ENCODE data around the gene CIB4.
"Not testable (repeated sequence)": the region's sequence is repeated elsewhere in the genome, so short reads cannot be mapped to it uniquely, and the experiment has no call there.

Gene CIB4

DNA sequence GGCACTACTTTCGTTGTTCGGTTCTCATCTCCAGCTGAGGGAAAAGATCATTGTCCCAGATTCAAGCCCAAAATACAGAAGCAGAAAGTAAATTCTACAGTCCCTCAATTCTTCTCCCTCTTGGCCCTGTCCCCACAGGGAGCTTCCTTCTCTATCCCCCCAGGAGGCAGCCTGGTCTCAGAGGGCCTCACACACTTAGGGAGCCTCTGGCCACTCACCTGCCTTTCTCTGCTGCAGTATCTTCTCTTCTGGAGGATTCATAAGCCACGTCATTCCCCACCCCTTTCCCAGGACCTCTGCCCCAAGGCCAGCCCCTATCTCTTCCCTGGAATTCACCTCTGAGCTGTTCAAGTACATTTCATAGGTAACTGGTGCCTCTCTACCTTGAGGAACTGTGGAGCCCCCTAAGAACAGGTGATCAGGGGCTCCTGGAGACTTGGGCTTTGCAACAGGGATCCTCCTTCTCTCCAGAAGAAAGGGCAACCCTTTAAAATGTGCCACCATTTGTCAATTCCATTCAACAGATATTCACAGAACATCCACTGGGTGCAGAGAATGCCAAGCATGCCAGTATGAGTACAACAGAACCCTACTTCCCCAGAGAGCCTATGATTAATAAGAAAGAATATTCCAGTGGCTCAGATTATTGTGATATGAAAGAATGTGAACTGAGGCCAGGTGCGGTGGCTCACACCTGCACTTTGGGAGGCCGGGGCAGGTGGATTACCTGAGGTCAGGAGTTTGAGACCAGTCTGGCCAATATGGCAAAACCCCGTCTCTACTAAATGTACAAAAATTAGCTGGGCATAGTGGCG lies 72.9 kb downstream of the CIB4 start:
- peaks cover 6% of the 10 kb centered on the region for H3K4me1 ChIP-seq (ENCODE audit: control insufficient read depth, insufficient read depth, low read length)
- H3K36me3 ChIP-seq (ENCODE audit: control insufficient read depth in 2 of 2, insufficient read depth in 2 of 2, low read length in 2 of 2): no peaks in the 10 kb centered on the region
- peaks cover 8 to 14% of the 10 kb centered on the region in 2 donors for H3K27me3 ChIP-seq (ENCODE audit: control insufficient read depth in 1 of 2, insufficient read depth in 2 of 2, low read length in 2 of 2)

GRCh38 chr2:26567534-26567933 lies 73.6 kb downstream of the CIB4 start:
- no peaks in the 10 kb centered on the region for H3K9me3 ChIP-seq (ENCODE audit: control insufficient read depth in 2 of 2, low read length in 2 of 2)
- no peak overlapping the region for H3K27ac ChIP-seq (ENCODE audit: low read length)
- no peaks in the 10 kb centered on the region for H3K36me3 ChIP-seq (ENCODE audit: control insufficient read depth in 2 of 2, insufficient read depth in 2 of 2, low read length in 2 of 2)
- peaks cover 14% of the 10 kb centered on the region for H3K4me1 ChIP-seq (ENCODE audit: control insufficient read depth, insufficient read depth, low read length)
- H3K9ac ChIP-seq (ENCODE audit: low read length in 2 of 2): no peak overlapping the region
- H3K27me3 ChIP-seq (ENCODE audit: control insufficient read depth in 1 of 2, insufficient read depth in 2 of 2, low read length in 2 of 2): peaks cover 8 to 14% of the 10 kb centered on the region in 2 donors
- no peak overlapping the region for H3K4me3 ChIP-seq (ENCODE audit: low read length in 2 of 2)

More for the DNA sequence above, 72.9 kb downstream of the CIB4 start:
- H3K9ac ChIP-seq (ENCODE audit: low read length in 2 of 2): no peak overlapping the region
- no peak overlapping the region for H3K27ac ChIP-seq (ENCODE audit: low read length)
- no peak overlapping the region for H3K4me3 ChIP-seq (ENCODE audit: low read length in 2 of 2)
- no peaks in the 10 kb centered on the region for H3K9me3 ChIP-seq (ENCODE audit: control insufficient read depth in 2 of 2, low read length in 2 of 2)

DNA sequence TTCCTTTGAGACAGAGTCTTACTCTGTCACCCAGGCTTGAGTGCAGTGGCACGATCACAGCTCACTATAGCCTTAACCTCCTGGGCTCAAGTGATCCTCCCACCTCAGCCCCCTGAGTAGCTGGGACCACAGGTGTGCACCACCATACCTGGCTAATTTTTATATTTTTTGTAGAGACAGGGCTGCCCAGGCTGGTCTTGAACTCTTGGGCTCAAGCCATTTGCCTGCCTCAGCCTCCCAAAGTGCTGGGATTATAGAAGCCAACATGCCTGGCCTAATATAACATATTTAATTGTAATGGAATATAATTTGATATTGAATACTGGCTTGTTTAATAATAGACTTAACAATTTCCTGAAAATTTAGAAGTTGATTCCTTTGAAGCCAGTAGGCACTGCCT lies 74.4 kb downstream of the CIB4 start:
- peaks cover 8 to 14% of the 10 kb centered on the region in 2 donors for H3K27me3 ChIP-seq (ENCODE audit: control insufficient read depth in 1 of 2, insufficient read depth in 2 of 2, low read length in 2 of 2)
- not testable (repeated sequence) for H3K27ac ChIP-seq (ENCODE audit: low read length); H3K36me3 ChIP-seq (ENCODE audit: control insufficient read depth in 2 of 2, insufficient read depth in 2 of 2, low read length in 2 of 2); H3K9me3 ChIP-seq (ENCODE audit: control insufficient read depth in 2 of 2, low read length in 2 of 2); H3K4me3 ChIP-seq (ENCODE audit: low read length in 2 of 2); H3K9ac ChIP-seq (ENCODE audit: low read length in 2 of 2)
- peaks cover 19% of the 10 kb centered on the region for H3K4me1 ChIP-seq (ENCODE audit: control insufficient read depth, insufficient read depth, low read length)

DNA sequence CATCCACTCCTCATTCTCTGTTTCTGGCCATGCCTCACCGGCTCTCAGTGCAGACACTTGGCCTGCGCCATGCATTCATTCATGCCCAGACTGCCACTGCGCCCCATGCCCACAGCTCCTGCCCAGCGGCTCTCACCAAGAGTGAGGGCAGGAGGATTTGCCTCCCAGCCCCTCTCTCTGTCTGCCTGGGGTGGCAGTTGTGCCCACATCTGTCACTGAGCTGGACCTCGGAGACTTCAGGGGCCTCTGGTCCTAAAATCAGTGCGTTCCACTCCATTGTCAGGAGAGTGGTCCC lies 75.1 kb downstream of the CIB4 start:
- Histone ChIP-seq H3K9ac (ENCODE audit: low read length in 2 of 2) (no peak overlapping the region), H3K4me3 (ENCODE audit: low read length in 2 of 2) (no peak overlapping the region), H3K4me1 (ENCODE audit: control insufficient read depth, insufficient read depth, low read length) (peaks cover 19% of the 10 kb centered on the region), H3K9me3 (ENCODE audit: control insufficient read depth in 2 of 2, low read length in 2 of 2) (no peaks in the 10 kb centered on the region), H3K27me3 (ENCODE audit: control insufficient read depth in 1 of 2, insufficient read depth in 2 of 2, low read length in 2 of 2) (peaks cover 8 to 17% of the 10 kb centered on the region in 2 donors), H3K36me3 (ENCODE audit: control insufficient read depth in 2 of 2, insufficient read depth in 2 of 2, low read length in 2 of 2) (no peaks in the 10 kb centered on the region), H3K27ac (ENCODE audit: low read length) (no peak overlapping the region)

GRCh38 chr2:26564121-26564644 lies 77.0 kb downstream of the CIB4 start:
- H3K27me3 ChIP-seq (ENCODE audit: control insufficient read depth in 1 of 2, insufficient read depth in 2 of 2, low read length in 2 of 2): peaks cover 2 to 14% of the 10 kb centered on the region in 2 donors

DNA sequence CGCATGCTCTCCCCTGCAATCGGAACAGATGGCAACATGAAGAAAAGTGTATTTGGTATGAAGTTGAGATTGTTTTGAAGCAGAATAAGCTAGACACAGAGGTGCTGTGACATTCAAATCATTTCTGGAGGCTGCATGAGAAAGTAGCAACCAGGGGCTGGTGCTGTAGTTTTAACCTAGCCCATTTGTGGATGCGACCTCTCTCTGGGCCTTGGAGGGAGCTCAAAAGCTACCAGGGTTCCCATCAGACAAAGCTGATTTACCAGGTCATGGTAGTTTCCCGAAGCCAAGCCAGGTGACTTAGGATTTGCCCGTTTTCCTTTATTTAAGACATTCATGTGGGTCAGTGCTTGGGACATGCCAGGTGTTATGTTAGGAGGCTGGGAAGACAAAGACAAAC lies 77.5 kb downstream of the CIB4 start:
- Histone ChIP-seq H3K9ac (ENCODE audit: low read length in 2 of 2) (no peak overlapping the region), H3K9me3 (ENCODE audit: control insufficient read depth in 2 of 2, low read length in 2 of 2) (no peaks in the 10 kb centered on the region), H3K27me3 (ENCODE audit: control insufficient read depth in 1 of 2, insufficient read depth in 2 of 2, low read length in 2 of 2) (peaks cover 7 to 19% of the 10 kb centered on the region in 2 donors), H3K36me3 (ENCODE audit: control insufficient read depth in 2 of 2, insufficient read depth in 2 of 2, low read length in 2 of 2) (no peaks in the 10 kb centered on the region), H3K4me1 (ENCODE audit: control insufficient read depth, insufficient read depth, low read length) (peaks cover 19% of the 10 kb centered on the region), H3K27ac (ENCODE audit: low read length) (no peak overlapping the region), H3K4me3 (ENCODE audit: low read length in 2 of 2) (no peak overlapping the region)

More at GRCh38 chr2:26564121-26564644, 77.0 kb downstream of the CIB4 start:
- Histone ChIP-seq H3K9me3 (ENCODE audit: control insufficient read depth in 2 of 2, low read length in 2 of 2) (no peaks in the 10 kb centered on the region), H3K4me3 (ENCODE audit: low read length in 2 of 2) (no peak overlapping the region), H3K4me1 (ENCODE audit: control insufficient read depth, insufficient read depth, low read length) (peaks cover 19% of the 10 kb centered on the region), H3K9ac (ENCODE audit: low read length in 2 of 2) (no peak overlapping the region), H3K36me3 (ENCODE audit: control insufficient read depth in 2 of 2, insufficient read depth in 2 of 2, low read length in 2 of 2) (no peaks in the 10 kb centered on the region), H3K27ac (ENCODE audit: low read length) (no peak overlapping the region)

DNA sequence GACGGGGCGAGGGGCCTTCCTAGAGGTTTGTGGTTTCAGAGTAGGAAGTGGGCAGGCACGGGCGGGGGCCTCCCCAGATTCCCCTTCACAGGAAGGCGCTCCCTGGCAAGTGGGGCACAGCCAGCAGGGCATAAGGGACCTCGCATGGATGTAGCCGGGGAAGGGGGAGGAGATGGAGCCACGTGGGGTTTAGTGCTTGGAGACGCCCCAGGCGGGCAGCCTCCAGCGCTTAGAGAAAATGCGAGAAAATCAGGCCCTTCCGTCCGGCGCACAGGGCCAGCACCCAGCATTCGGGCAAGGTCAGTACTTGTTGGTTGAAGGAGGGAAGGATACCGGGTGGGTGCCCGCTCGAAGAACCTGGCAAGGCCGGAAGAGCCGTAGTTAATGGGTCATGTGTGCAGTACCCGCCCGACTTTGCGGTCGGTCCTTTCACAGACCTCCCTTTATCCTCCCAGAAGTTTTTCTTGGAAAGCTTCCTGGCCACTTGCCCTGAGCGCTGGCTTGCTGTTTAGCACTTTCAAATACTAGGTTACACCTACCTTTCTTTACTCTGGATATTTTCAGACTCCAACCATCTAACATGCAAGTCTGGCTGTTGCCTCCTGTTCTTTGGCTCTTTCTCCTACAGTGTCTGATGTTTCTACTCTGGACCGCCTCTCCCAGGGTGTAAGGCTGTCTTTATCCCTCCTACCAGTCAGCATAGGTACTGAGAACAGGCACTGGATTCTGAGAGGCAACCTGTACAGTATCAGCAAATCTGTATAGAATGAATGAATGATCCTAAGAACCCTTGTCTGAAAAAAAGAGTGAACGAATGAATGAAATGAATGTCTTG lies 78.1 kb downstream of the CIB4 start:
- Histone ChIP-seq H3K9ac (ENCODE audit: low read length in 2 of 2) (peak overlapping the region in 1 of 2 donors; percentile 35), H3K36me3 (ENCODE audit: control insufficient read depth in 2 of 2, insufficient read depth in 2 of 2, low read length in 2 of 2) (no peaks in the 10 kb centered on the region), H3K4me3 (ENCODE audit: low read length in 2 of 2) (peak overlapping the region; percentile 62 to 71)

GRCh38 chr2:26561918-26562810 lies 79.0 kb downstream of the CIB4 start:
- no peaks in the 10 kb centered on the region for H3K9me3 ChIP-seq (ENCODE audit: control insufficient read depth in 2 of 2, low read length in 2 of 2)
- peak overlapping the region in 1 of 2 donors; percentile 12 for H3K9ac ChIP-seq (ENCODE audit: low read length in 2 of 2)
- H3K27me3 ChIP-seq (ENCODE audit: control insufficient read depth in 1 of 2, insufficient read depth in 2 of 2, low read length in 2 of 2): peaks cover 8 to 19% of the 10 kb centered on the region in 2 donors
- peak overlapping the region; percentile 62 to 71 for H3K4me3 ChIP-seq (ENCODE audit: low read length in 2 of 2)
- no peak overlapping the region for H3K27ac ChIP-seq (ENCODE audit: low read length)
- no peaks in the 10 kb centered on the region for H3K36me3 ChIP-seq (ENCODE audit: control insufficient read depth in 2 of 2, insufficient read depth in 2 of 2, low read length in 2 of 2)
- peaks cover 19% of the 10 kb centered on the region for H3K4me1 ChIP-seq (ENCODE audit: control insufficient read depth, insufficient read depth, low read length)

More for the DNA sequence above, 78.1 kb downstream of the CIB4 start:
- Histone ChIP-seq H3K9me3 (ENCODE audit: control insufficient read depth in 2 of 2, low read length in 2 of 2) (no peaks in the 10 kb centered on the region), H3K4me1 (ENCODE audit: control insufficient read depth, insufficient read depth, low read length) (peaks cover 19% of the 10 kb centered on the region), H3K27ac (ENCODE audit: low read length) (no peak overlapping the region), H3K27me3 (ENCODE audit: control insufficient read depth in 1 of 2, insufficient read depth in 2 of 2, low read length in 2 of 2) (peaks cover 8 to 20% of the 10 kb centered on the region in 2 donors)

DNA sequence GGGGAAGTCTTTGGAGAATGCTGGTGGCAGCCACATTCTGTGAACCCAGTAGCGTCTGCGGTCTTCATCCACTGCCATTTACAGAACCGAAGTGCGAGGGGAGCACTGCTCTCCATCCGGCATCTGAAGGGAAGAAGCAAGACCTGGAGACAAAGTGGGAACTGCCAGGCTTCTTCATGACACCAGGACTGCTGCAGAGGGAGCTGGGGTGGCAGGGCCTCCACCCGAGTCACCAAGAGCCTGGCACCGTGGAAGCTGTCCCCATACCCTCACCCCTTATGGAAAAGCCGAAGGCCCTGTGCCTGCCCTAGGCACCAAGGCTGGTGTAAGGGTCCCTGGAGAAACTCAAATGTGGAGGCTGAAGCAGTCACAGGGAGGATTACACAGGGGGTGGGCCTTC lies 79.8 kb downstream of the CIB4 start:
- Histone ChIP-seq H3K27ac (ENCODE audit: low read length) (no peak overlapping the region), H3K9ac (ENCODE audit: low read length in 2 of 2) (no peak overlapping the region), H3K36me3 (ENCODE audit: control insufficient read depth in 2 of 2, insufficient read depth in 2 of 2, low read length in 2 of 2) (no peaks in the 10 kb centered on the region), H3K27me3 (ENCODE audit: control insufficient read depth in 1 of 2, insufficient read depth in 2 of 2, low read length in 2 of 2) (peaks cover 8 to 21% of the 10 kb centered on the region in 2 donors), H3K4me1 (ENCODE audit: control insufficient read depth, insufficient read depth, low read length) (peaks cover 19% of the 10 kb centered on the region), H3K9me3 (ENCODE audit: control insufficient read depth in 2 of 2, low read length in 2 of 2) (no peaks in the 10 kb centered on the region), H3K4me3 (ENCODE audit: low read length in 2 of 2) (no peak overlapping the region)

DNA sequence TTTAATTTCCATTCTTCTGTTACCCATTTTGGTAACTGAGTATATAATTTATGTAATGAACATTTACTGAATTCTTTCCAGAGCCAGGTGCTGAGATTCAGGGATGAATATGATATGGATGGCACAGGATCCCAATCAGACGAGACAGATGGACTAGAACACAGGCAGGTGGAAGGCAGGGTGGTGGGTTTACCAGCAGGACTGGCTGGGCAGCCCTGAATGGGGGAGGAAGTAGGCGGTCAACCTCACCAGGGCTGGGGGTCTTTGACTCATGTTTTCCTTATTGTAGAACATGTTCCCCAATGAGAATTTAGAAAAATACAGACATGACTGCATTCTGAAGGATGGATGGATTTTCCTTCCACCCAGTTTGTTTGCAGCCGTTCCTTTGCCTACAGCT lies 80.3 kb downstream of the CIB4 start:
- Histone ChIP-seq H3K27me3 (ENCODE audit: control insufficient read depth in 1 of 2, insufficient read depth in 2 of 2, low read length in 2 of 2) (peaks cover 6 to 18% of the 10 kb centered on the region in 2 donors), H3K36me3 (ENCODE audit: control insufficient read depth in 2 of 2, insufficient read depth in 2 of 2, low read length in 2 of 2) (no peaks in the 10 kb centered on the region), H3K9ac (ENCODE audit: low read length in 2 of 2) (no peak overlapping the region), H3K27ac (ENCODE audit: low read length) (no peak overlapping the region), H3K9me3 (ENCODE audit: control insufficient read depth in 2 of 2, low read length in 2 of 2) (no peaks in the 10 kb centered on the region), H3K4me3 (ENCODE audit: low read length in 2 of 2) (no peak overlapping the region), H3K4me1 (ENCODE audit: control insufficient read depth, insufficient read depth, low read length) (peaks cover 19% of the 10 kb centered on the region)
